Activated T-cell treated with anti-CD3 and anti-CD28 coated beads, Interleukin-2, amount 50 U/mL, for 72 hours (primary cell): ENCODE data around the gene F5. TPM values are rescaled to one million over a fixed set of nuclear protein-coding genes. Genes with fewer than 3 reads are reported as not detected.
"Not testable (repeated sequence)": the region's sequence is repeated elsewhere in the genome, so short reads cannot be mapped to it uniquely, and the experiment has no call there.

Source experiments
- ATAC-seq, 2 donors: fragments of 150-1000 bp; cut with Tn5 transposase; replicated peaks in 1 of 2; 2 replicates each; pipeline ENCODE4 v1.10.0; 2021; ENCODE audit warnings: moderate library complexity in 2 of 2, mild to moderate bottlenecking in 1 of 2
- DNase-seq, 2 donors: peaks; one replicate each; pipeline ENCODE4 v3.0.0; 2021 to 2022; ENCODE audit warnings: mixed read lengths in 1 of 2
- H3K27ac Mint-ChIP-seq: one replicate; pipeline ENCODE4 v1.8.0; 2022; ENCODE audit warnings: mild to moderate bottlenecking, moderate library complexity, mixed read lengths
- H3K27me3 Mint-ChIP-seq: one replicate; pipeline ENCODE4 v1.8.0; 2022; ENCODE audit warnings: low read depth, mixed read lengths
- H3K36me3 Mint-ChIP-seq, 2 donors: one replicate each; pipeline ENCODE4 v1.8.0; 2022; ENCODE audit warnings: mixed read lengths in 2 of 2, mild to moderate bottlenecking in 1 of 2; ENCODE audit not compliant: insufficient read depth in 2 of 2
- H3K4me1 Mint-ChIP-seq: one replicate; pipeline ENCODE4 v1.8.0; 2022; ENCODE audit warnings: low read depth, mixed read lengths
- H3K4me3 Mint-ChIP-seq, 2 donors: one replicate each; pipeline ENCODE4 v1.8.0; 2022; ENCODE audit warnings: mild to moderate bottlenecking in 2 of 2, mixed read lengths in 2 of 2, moderate library complexity in 2 of 2
- H3K9me3 Mint-ChIP-seq, 2 donors: one replicate each; pipeline ENCODE4 v1.8.0; 2022; ENCODE audit warnings: mixed read lengths in 2 of 2
- total RNA-seq, 2 donors: library from RNA; stranded (reverse); gene quantifications; one replicate each; pipeline ENCODE4 v1.2.3, GENCODE V29; 2022

F5 gene
- total RNA-seq, 2 donors from 2014 or later, result 37.4 to 81.5 TPM

DNA sequence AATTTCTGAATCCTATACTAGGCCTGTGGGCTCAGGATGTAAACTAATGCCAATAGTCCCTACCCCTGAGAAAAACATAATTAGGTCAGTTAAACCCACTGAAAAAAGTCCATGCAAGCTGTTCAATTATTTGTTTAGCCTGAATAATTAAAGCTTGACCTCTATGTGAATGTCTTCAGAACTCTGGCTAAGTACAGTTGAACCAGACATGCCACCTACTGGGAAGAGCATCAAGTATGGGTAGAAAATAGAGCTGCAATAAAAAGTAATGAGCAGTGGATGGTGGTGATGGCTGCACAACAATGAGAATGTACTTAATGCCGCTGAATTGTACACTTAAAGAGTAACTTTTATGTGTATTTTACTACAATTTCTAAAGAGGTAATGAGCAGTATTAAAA lies 76.9 kb downstream of the F5 start:
- Mint-ChIP-seq H3K36me3 (peaks cover 1 to 12% of the 10 kb centered on the region in 2 donors), H3K4me3 (no peak overlapping the region), H3K27ac (peak overlapping the region; percentile 36), H3K9me3 (no peaks in the 10 kb centered on the region), H3K4me1 (peaks cover 34% of the 10 kb centered on the region), H3K27me3 (no peaks in the 10 kb centered on the region)
- ATAC-seq (no peak), DNase-seq (no peak)

DNA sequence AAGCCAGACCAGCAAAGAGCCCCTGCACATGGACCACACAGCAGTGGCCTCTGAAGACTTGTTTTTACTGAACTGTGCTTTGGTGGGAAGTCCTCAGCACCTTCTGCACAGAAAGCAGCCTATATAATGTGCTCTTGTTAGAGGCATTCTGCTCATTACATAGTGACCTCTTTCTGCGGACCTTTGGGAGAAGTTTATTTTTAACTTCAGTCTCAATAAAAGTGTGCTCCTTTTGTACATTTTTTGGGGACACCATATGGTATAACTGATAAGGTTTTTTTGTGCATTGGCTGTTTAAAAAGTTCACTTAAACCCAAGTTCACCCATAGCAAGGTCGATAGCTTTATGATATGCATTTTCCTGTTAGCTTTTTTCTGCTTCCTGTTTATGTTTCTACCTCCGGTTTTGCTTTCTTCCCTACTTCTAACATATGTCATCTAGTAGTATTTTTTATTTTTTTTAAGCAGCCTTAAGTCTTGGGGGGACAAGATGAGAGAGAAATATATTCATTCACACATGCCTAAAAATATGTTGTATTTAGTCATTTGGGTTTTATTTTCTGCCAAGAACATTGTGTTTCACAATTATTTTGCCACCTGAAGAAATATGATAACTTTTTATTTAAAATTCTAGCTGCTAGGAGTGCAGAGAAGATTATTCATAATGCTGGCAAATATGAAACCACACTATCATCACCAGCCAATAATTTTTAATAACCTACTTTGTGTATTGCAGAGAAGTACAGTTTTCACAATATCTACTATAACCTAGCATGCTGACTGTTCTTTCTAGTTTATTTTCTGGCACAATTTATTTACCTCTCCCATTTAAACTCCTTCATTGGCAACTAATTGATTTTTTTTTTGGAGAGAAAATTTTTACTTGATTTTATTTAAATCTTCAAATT lies 77.6 kb downstream of the F5 start:
- Mint-ChIP-seq H3K36me3 (peaks cover 2 to 13% of the 10 kb centered on the region in 2 donors), H3K27me3 (no peaks in the 10 kb centered on the region), H3K9me3 (no peaks in the 10 kb centered on the region), H3K4me3 (no peak overlapping the region), H3K4me1 (peaks cover 34% of the 10 kb centered on the region), H3K27ac (peak overlapping the region; percentile 36)
- DNase-seq (no peak), ATAC-seq (no peak)

DNA sequence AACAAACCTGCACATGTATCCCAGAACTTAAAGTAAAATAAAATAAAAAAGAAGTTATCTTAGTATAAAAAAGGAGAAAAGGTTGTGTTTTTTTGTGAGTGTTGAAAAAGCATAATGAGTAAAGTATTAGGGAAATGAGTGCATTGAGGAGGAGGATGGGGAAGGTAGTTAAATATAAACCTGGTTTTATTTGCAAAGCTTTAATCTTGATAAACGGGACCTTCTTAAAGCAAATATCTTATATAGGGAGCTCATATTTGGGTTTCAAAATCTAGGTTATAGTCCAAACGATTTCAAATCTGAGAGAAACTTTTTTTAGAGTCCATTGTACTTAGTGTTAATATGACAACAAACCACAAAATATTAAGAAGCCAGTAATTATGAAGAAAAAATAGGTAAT lies 78.9 kb downstream of the F5 start:
- H3K27me3 Mint-ChIP-seq, result no peaks in the 10 kb centered on the region
- no peak for ATAC-seq
- H3K4me1 Mint-ChIP-seq, result peaks cover 26% of the 10 kb centered on the region
- no peaks in the 10 kb centered on the region for H3K9me3 Mint-ChIP-seq
- peaks cover 6 to 9% of the 10 kb centered on the region in 2 donors for H3K36me3 Mint-ChIP-seq
- H3K4me3 Mint-ChIP-seq, result no peak overlapping the region
- H3K27ac Mint-ChIP-seq, result no peak overlapping the region
- no peak for DNase-seq

DNA sequence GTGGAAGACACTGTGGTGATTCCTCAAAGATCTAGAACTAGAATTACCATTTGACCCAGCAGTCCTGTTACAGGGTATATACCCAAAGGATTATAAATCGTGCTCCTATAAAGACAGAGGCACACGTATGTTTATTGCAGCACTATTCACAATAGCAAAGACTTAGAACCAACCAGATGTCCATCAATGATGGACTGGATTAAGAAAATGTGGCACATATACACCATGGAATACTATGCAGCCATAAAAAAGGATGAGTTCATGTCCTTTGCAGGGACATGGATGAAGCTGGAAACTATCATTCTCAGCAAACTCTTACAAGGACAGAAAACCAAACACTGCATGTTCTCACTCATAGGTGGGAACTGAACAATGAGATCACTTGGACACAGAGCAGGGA lies 82.7 kb downstream of the F5 start:
- H3K4me3 Mint-ChIP-seq, H3K4me1 Mint-ChIP-seq, H3K27me3 Mint-ChIP-seq, DNase-seq, H3K27ac Mint-ChIP-seq, H3K9me3 Mint-ChIP-seq, ATAC-seq: not testable (repeated sequence)
- H3K36me3 Mint-ChIP-seq, result peaks cover 6 to 15% of the 10 kb centered on the region in 2 donors

DNA sequence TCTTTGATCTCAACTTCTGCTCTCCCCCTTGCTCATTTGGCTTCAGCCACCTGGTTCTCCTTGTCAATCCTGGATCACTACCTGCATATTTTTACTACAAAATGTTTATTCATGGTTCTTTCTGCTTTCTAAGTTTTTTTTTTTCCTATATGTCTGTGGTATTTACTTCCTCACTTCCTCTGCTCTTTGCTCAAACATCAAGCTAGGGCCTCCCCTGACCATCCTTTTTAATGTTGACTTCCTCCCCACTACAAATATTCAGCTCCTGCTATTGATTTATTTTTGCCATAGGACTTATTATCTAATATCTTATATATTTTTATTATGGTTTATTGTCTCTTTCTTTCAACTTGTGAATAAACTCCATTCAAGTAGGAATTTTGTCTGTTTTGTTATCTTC lies 86.5 kb downstream of the F5 start:
- Mint-ChIP-seq H3K27me3 (peaks cover 9% of the 10 kb centered on the region), H3K27ac (no peak overlapping the region), H3K36me3 (peaks cover 13 to 19% of the 10 kb centered on the region in 2 donors), H3K9me3 (peaks cover 9% of the 10 kb centered on the region in 2 donors), H3K4me1 (peaks cover 16% of the 10 kb centered on the region), H3K4me3 (no peak overlapping the region)
- ATAC-seq, result no peak
- no peak for DNase-seq

DNA sequence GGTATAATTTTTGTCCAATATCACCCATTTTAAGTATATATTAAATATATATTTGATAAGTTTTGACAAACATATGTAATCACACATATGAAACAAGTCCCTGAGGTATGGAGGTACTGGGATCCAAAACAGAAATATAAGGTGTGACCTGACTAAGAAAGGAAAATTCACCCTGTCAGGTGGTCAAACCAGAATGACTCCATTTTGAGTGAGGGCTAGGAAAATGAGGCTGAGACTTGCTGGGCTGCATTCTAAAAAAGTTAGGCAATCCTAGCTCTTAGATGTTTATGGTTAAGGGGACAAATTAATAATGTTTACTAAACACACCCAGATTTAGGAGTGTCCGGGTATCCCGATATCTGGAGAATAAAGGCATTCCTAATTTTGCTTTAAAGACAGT lies 89.0 kb downstream of the F5 start:
- H3K36me3 Mint-ChIP-seq, result peaks cover 8 to 14% of the 10 kb centered on the region in 2 donors
- H3K4me3 Mint-ChIP-seq, result no peak overlapping the region

DNA sequence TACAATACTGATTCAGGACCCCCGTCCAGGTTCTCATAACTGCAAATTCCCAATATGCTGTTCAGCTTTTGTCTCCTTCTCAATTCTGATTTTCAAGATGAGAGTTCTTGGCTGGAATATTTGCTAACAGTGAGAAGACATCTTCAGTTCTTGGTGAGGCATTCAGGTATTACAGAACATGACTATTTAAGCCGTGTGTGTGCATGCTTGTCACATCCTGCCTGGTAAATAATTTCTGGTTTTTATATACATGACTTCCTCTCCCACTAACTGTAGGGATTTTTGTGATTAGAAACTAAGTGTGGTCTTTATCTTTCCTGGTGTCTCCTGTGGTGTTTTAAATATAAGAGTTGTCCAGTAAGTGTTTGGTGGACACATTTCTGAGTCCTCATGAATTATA lies 90.4 kb downstream of the F5 start:
- ATAC-seq, result no peak
- Mint-ChIP-seq H3K27me3 (peaks cover 14% of the 10 kb centered on the region), H3K9me3 (peaks cover 7 to 9% of the 10 kb centered on the region in 2 donors), H3K4me3 (peak overlapping the region in 1 of 2 donors; percentile 23), H3K36me3 (peaks cover 8 to 10% of the 10 kb centered on the region in 2 donors), H3K4me1 (peaks cover 40% of the 10 kb centered on the region), H3K27ac (peak overlapping the region; percentile 75)
- no peak for DNase-seq

More for the DNA sequence above, 89.0 kb downstream of the F5 start:
- peaks cover 9% of the 10 kb centered on the region in 2 donors for H3K9me3 Mint-ChIP-seq
- H3K4me1 Mint-ChIP-seq, result peaks cover 31% of the 10 kb centered on the region
- H3K27ac Mint-ChIP-seq, result no peak overlapping the region
- H3K27me3 Mint-ChIP-seq, result peaks cover 14% of the 10 kb centered on the region
- ATAC-seq, result no peak
- DNase-seq, result no peak

DNA sequence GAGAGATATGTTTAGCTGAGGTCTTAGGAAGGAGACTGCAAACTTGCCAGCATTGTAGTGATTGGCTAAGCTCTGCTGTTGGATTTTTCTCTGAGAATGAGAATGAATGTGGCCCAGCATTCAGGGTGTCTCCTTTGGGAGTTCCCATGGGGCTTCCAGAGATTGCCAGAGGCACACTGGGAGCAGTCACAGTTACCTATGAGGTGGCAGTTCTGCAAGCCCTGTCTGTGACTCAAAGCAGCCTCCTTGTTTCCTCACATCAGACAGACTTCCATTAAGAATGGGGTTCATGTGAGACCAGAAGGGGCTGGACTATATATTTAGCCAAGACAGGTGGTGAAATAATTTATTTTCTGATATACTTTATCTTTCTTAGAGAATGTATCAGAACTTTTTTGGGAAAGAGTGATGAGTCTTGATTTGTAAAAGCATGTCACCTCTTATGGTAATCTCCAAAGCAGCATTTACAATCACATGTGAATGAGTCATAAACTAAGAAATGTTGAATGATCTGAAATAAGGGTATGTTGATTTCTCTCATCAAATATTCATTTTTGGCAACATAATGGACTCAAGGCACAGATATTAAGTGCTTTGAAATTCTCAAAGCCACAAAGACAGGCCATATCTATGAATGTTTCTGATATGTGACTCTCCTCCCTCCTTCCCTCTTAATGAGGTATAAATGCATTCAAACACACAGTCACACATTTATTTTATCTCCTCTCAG lies 91.1 kb downstream of the F5 start:
- H3K4me3 Mint-ChIP-seq, result peak overlapping the region in 1 of 2 donors; percentile 23
- H3K27ac Mint-ChIP-seq, result peak overlapping the region; percentile 75
- peaks cover 7 to 9% of the 10 kb centered on the region in 2 donors for H3K9me3 Mint-ChIP-seq
- DNase-seq (no peak), ATAC-seq (peak in 1 of 2 donors; percentile 9)
- H3K27me3 Mint-ChIP-seq, result peaks cover 14% of the 10 kb centered on the region
- H3K36me3 Mint-ChIP-seq, result peaks cover 8 to 10% of the 10 kb centered on the region in 2 donors
- H3K4me1 Mint-ChIP-seq, result peaks cover 40% of the 10 kb centered on the region

DNA sequence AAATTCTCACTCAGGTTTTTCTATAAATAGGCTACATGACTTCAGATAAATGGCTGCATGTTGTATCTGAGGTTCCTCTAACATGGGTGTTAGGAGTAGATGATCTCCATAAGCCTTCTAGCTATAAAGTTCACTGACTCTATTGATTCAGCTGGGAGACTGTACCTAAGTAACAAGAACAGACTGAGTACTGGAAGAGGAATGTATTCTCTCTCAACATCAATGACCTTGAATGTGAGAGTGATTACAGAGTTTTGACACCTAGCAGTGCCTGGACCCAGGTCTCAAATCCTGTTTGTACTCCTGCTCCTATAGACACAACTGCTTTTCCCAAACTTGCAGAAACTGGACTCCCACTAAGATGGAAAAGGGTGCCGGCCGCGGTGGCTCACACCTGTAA lies 91.9 kb downstream of the F5 start:
- Mint-ChIP-seq H3K27me3 (peaks cover 14% of the 10 kb centered on the region), H3K9me3 (peaks cover 7% of the 10 kb centered on the region in 2 donors), H3K27ac (no peak overlapping the region), H3K36me3 (peaks cover 7 to 8% of the 10 kb centered on the region in 2 donors), H3K4me3 (no peak overlapping the region), H3K4me1 (peaks cover 45% of the 10 kb centered on the region)
- ATAC-seq, result no peak
- DNase-seq, result no peak

DNA sequence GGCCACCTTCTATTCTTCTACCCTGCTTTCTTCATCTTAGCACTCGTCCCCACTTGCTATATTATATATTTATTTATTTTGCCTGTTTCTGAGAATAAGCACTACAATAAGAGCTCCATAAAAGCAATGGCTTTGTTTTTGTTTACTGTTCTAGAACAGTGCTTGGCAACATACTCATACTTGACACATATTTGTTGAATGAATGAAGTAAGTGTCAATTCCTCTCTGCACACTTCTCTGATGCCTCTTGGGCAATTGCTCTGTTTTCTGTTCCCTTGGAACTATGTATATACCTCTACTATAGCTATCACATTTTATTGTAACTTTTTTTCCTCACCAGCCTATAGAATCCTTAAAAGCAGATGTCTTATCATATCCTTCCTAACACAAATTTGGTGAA lies 93.0 kb downstream of the F5 start:
- peaks cover 2% of the 10 kb centered on the region in 2 donors for H3K9me3 Mint-ChIP-seq
- H3K4me1 Mint-ChIP-seq, result peaks cover 54% of the 10 kb centered on the region
- ATAC-seq (no peak), DNase-seq (no peak)
- peaks cover 9% of the 10 kb centered on the region for H3K27me3 Mint-ChIP-seq
- no peak overlapping the region for H3K27ac Mint-ChIP-seq
- H3K36me3 Mint-ChIP-seq, result peaks cover 2 to 3% of the 10 kb centered on the region in 2 donors
- H3K4me3 Mint-ChIP-seq, result no peak overlapping the region

DNA sequence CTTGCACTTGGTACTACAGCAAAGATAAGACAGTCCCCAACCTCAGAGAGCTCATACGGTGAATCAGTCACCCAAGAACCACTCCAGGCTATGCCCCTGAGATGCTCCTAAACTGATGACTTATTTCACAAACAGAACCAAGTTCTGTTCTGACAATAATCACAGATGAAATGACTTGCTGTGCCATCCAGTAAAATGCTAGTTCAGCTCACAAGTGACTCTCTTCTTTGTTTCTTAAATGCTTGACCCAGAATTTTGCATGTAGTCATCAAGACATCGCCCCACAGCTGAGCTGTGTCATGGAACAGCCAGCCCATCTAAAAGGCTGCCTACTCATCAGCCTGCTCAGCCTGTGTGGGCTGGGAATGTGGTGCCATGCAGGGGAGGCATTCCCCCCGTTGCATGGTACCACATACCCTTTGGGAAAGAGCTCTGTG lies 94.4 kb downstream of the F5 start:
- Mint-ChIP-seq H3K27me3 (peaks cover 12% of the 10 kb centered on the region), H3K27ac (peak overlapping the region; percentile 9), H3K36me3 (no peaks in the 10 kb centered on the region), H3K4me3 (peak overlapping the region in 1 of 2 donors; percentile 49), H3K4me1 (peaks cover 68% of the 10 kb centered on the region), H3K9me3 (no peaks in the 10 kb centered on the region)
- peak; percentile 66 to 70 for DNase-seq
- peak; percentile 92 to 95 for ATAC-seq

DNA sequence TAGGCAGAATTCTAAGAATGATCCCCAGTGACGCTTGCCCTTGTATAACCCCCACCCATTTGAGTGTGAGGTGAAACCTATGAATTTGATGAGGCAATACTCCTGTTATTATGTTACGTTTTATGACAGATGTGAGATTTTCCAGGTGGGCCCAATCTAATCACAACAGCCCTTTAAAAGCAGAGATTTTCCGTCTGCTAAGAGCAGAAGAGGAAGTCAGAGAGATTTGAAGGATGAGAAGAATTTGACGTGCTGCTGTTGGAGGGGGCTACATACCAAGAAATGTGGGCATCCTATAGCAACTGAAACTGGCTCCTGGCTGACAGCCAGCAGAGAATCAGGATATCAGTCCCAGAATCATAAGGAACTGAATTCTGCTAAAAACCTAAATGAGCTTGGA lies 98.1 kb downstream of the F5 start:
- no peak overlapping the region for H3K27ac Mint-ChIP-seq
- peaks cover 7% of the 10 kb centered on the region for H3K27me3 Mint-ChIP-seq
- peaks cover 76% of the 10 kb centered on the region for H3K4me1 Mint-ChIP-seq
- DNase-seq (no peak), ATAC-seq (no peak)
- H3K4me3 Mint-ChIP-seq, result peak overlapping the region in 1 of 2 donors; percentile 93
- peaks cover 0 to 4% of the 10 kb centered on the region in 2 donors for H3K36me3 Mint-ChIP-seq
- H3K9me3 Mint-ChIP-seq, result no peaks in the 10 kb centered on the region

DNA sequence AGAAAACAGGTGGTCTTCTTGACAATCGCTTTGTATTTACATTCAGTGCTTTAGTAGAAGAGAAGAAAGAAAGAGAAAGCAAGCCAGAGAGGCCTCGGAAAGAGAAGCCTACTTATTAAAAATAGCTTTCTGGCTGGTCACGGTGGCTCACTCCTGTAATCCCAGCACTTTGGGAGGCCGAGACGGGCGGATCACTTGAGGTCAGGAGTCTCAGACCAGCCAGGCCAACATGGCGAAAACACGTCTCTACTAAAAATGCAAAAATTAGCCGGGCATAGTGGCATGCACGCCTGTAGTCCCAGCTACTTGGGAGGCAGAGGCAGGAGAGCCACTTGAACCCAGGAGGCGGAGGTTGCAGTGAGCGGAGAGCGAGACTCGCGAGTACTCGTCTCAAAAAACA lies 98.7 kb downstream of the F5 start:
- Mint-ChIP-seq H3K4me1 (peaks cover 76% of the 10 kb centered on the region), H3K27me3 (peaks cover 7% of the 10 kb centered on the region), H3K27ac (peak overlapping the region; percentile 45), H3K9me3 (no peaks in the 10 kb centered on the region), H3K4me3 (peak overlapping the region; percentile 15 to 93), H3K36me3 (peaks cover 0 to 4% of the 10 kb centered on the region in 2 donors)
- DNase-seq, result no peak
- ATAC-seq, result no peak
